Esophagus squamous epithelium (tissue), 4 donors: ENCODE data around the gene PFDN2.
A peak's percentile ranks its signal among the peaks of the same experiment; 100 is the strongest.

Experiments used
- POLR2A ChIP-seq, 4 donors: fragments of 450-650 bp; IDR thresholded peaks; one replicate each; pipeline ENCODE4 v1.6.1; 2017; ENCODE audit warnings: antibody characterized with exemption in 4 of 4, mild to moderate bottlenecking in 4 of 4, moderate library complexity in 3 of 4
- TF ChIP-seq, protein P1 (sequence below), 6 experiments: fragments of 450-650 bp in 4 of 6; fragments of 200-600 bp in 2 of 6; sonication (generic) in 2 of 6; IDR thresholded peaks; one replicate each; pipeline ENCODE4 v1.5.1; 2016 to 2019; ENCODE audit warnings: antibody characterized with exemption in 6 of 6, mild to moderate bottlenecking in 4 of 6, moderate library complexity in 4 of 6

DNA sequence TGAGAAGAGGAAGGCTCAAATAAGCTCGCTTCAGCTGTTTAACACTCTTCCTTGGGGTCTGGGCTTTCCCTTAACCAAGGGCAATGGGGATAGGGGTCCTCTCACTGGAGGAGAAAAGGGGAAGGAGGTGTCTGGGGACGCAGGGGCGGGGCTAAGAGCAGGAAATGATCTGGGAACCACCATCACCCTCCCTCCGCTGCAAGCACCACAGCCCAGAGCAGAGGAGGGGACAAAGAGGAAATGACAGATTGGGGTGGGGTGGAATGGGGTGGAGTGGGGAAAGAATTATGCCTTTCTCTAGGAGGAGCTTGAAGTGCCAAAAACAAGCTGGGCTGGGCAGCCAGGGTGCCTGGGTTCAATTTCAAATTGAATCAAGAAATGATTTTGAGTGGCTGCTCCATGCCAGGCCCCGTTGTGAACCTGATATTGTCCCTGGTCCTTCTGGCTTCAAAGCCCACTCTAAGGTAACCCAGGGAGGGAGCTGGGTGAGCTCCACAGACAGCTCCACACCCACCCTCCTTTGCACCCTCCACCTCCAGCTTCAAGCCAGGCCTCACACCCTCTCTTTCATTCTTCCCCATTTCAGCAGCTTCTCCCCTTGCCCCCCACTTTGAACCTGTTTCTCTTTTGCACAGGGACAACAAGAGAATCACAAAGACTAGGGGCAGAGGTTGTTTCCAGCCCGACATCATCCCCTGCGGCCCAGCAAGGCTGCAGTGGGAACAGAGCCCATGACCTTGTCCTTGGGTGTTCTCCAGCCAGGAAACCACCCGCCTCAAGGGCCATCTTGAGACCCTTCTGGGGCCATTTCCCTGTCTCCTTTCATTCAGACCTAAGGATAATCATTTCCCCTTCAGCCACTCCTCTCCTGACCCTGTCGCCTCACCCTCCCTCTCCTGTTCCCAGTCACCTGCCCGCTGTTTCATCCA lies 49.3 kb downstream of the PFDN2 start:
- TF ChIP-seq POLR2A (IDR thresholded peaks at IDR 0.05): peak in 1 of 4 donors; percentile 33
- TF ChIP-seq, protein P1, sequence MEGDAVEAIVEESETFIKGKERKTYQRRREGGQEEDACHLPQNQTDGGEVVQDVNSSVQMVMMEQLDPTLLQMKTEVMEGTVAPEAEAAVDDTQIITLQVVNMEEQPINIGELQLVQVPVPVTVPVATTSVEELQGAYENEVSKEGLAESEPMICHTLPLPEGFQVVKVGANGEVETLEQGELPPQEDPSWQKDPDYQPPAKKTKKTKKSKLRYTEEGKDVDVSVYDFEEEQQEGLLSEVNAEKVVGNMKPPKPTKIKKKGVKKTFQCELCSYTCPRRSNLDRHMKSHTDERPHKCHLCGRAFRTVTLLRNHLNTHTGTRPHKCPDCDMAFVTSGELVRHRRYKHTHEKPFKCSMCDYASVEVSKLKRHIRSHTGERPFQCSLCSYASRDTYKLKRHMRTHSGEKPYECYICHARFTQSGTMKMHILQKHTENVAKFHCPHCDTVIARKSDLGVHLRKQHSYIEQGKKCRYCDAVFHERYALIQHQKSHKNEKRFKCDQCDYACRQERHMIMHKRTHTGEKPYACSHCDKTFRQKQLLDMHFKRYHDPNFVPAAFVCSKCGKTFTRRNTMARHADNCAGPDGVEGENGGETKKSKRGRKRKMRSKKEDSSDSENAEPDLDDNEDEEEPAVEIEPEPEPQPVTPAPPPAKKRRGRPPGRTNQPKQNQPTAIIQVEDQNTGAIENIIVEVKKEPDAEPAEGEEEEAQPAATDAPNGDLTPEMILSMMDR (IDR thresholded peaks at IDR 0.05): no peak
